Measurements from ENCODE around the gene EED.
"Not testable (repeated sequence)": the region's sequence is repeated elsewhere in the genome, so short reads cannot be mapped to it uniquely, and the experiment has no call there.

Gene EED

GRCh38 chr11:86289508-86290280 is 45.1 kb downstream of the EED start:
- not testable (repeated sequence) for H3K4me1 ChIP-seq (ENCODE audit: control insufficient read depth, insufficient read depth, low read length); H3K4me3 ChIP-seq (ENCODE audit: low read length); H3K27me3 ChIP-seq (ENCODE audit: control insufficient read depth, insufficient read depth, low read length); H3K9ac ChIP-seq (ENCODE audit: low read length); H3K9me3 ChIP-seq (ENCODE audit: control insufficient read depth, low read length); H3K36me3 ChIP-seq (ENCODE audit: control insufficient read depth, insufficient read depth, low read length)

DNA sequence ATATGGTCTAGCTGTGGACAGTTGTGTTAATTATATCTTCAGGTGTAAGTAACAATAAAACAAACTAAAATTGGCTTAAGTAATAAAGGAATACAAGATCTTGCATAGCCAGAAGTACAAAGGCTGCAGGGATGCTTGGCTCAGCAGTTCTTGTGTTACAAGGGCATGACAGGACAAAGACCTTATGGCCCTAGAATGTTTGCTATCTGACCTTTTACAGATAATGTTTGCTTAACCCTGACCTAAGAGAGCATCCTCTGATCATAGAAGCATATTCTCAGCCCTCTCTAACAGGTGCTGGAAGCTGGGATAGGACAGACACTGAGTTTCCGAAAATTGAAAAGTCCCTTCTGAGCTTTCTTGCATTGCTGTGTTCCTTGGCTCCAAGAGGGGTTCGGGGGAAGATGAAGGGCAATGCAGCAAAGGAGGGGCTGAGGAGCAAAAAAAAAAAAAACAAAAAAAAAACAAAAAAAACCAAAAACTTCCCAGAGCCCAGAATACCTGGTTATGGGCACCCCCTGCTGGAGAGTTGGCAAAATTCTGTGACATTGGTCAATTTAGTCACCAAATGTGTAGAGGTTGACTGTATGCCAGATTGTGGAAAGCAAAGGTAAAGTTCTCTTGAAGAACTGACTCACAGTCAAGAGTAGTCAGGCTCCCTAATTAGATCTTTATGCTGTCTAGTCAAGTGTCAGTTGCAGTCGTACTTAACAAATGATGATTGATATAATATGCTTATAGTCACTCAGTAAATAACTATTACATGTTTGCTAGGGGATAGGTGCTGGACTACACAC is 47.1 kb downstream of the EED start:
- Histone ChIP-seq H3K4me3 (ENCODE audit: low read length) (no peak overlapping the region), H3K9me3 (ENCODE audit: control insufficient read depth, low read length) (no peaks in the 10 kb centered on the region), H3K27me3 (ENCODE audit: control insufficient read depth, insufficient read depth, low read length) (no peaks in the 10 kb centered on the region), H3K36me3 (ENCODE audit: control insufficient read depth, insufficient read depth, low read length) (no peaks in the 10 kb centered on the region), H3K9ac (ENCODE audit: low read length) (no peak overlapping the region), H3K4me1 (ENCODE audit: control insufficient read depth, insufficient read depth, low read length) (no peaks in the 10 kb centered on the region)

- no peaks in the 10 kb centered on the region for H3K36me3 ChIP-seq (ENCODE audit: control insufficient read depth, insufficient read depth, low read length)
- H3K27me3 ChIP-seq (ENCODE audit: control insufficient read depth, insufficient read depth, low read length), result no peaks in the 10 kb centered on the region
- no peaks in the 10 kb centered on the region for H3K4me1 ChIP-seq (ENCODE audit: control insufficient read depth, insufficient read depth, low read length)
- no peak overlapping the region for H3K9ac ChIP-seq (ENCODE audit: low read length)
- H3K9me3 ChIP-seq (ENCODE audit: control insufficient read depth, low read length), result no peaks in the 10 kb centered on the region
- no peak overlapping the region for H3K4me3 ChIP-seq (ENCODE audit: low read length)
Measured at GRCh38 chr11:86292912-86293616, 48.5 kb downstream of the EED start.

- Histone ChIP-seq H3K27me3 (ENCODE audit: control insufficient read depth, insufficient read depth, low read length) (no peaks in the 10 kb centered on the region), H3K36me3 (ENCODE audit: control insufficient read depth, insufficient read depth, low read length) (no peaks in the 10 kb centered on the region), H3K4me3 (ENCODE audit: low read length) (no peak overlapping the region), H3K4me1 (ENCODE audit: control insufficient read depth, insufficient read depth, low read length) (no peaks in the 10 kb centered on the region), H3K9ac (ENCODE audit: low read length) (no peak overlapping the region), H3K9me3 (ENCODE audit: control insufficient read depth, low read length) (no peaks in the 10 kb centered on the region)
Measured at GRCh38 chr11:86294026-86294425, 49.5 kb downstream of the EED start.

DNA sequence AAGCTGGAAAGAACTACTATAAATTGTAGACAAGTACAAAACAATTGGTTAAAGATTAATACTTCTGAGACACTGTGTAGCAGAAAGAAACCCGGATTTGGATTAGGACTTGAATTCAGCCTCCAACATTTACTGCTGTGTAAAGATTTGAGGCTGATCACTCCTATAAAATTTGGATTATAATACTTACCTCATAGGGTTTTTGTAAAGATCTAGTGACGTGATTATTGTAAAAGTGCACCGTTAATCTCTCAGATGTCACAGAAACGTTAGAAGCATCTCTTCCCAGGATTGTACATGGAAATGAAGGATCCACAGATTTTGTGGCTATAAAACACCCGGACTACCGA is 57.2 kb downstream of the EED start:
- Histone ChIP-seq H3K4me1 (ENCODE audit: control insufficient read depth, insufficient read depth, low read length) (peaks cover 6% of the 10 kb centered on the region), H3K4me3 (ENCODE audit: low read length) (no peak overlapping the region), H3K9ac (ENCODE audit: low read length) (no peak overlapping the region), H3K9me3 (ENCODE audit: control insufficient read depth, low read length) (no peaks in the 10 kb centered on the region), H3K36me3 (ENCODE audit: control insufficient read depth, insufficient read depth, low read length) (no peaks in the 10 kb centered on the region), H3K27me3 (ENCODE audit: control insufficient read depth, insufficient read depth, low read length) (no peaks in the 10 kb centered on the region)

DNA sequence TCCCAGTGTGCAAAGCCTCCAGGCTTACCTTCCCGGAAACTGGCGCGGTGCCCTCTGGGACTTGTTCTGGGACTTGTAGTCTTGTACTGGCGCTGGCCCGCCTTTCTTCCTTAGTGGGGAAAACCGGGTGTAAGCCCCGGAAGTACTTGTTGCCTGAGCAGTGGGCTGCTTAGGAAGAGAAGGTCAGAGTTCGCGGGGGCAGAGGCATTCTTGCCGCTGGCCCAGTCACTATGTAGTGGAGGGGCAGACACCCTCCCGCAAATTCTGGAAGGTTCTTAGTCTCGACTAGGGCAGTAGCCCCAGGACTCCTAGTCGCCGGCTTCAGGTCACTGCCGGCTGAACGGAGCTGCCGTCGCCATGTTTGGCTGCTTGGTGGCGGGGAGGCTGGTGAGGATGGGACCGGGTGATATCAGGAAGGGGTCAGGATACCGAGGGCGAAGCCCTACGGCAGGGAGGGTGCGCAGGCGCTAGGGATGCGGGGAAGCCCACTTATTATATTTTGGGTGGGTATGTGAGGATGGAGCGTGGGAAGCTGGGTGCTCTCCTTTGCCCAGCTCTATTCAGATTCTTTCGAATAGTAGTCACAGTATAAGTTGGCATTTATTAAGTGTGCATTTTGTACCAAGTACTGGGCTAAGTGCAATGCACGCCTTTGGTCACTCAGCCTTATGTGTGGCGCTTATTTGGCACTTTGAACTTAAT is 57.7 kb downstream of the EED start, which contains the start of gene HIKESHI:
Gene HIKESHI (plus strand): TSS at position 149 of the 702 bp plus-strand sequence. CDS start 209 bp downstream, at position 358.
- H3K9ac ChIP-seq (ENCODE audit: low read length), result peak within 1 kb of the TSS; percentile 97
- H3K27me3 ChIP-seq (ENCODE audit: control insufficient read depth, insufficient read depth, low read length), result no peaks in the 10 kb centered on the region
- peaks cover 6% of the 10 kb centered on the region for H3K4me1 ChIP-seq (ENCODE audit: control insufficient read depth, insufficient read depth, low read length)
- no peaks in the 10 kb centered on the region for H3K36me3 ChIP-seq (ENCODE audit: control insufficient read depth, insufficient read depth, low read length)
- peak within 1 kb of the TSS; percentile 98 for H3K4me3 ChIP-seq (ENCODE audit: low read length)
- no peaks in the 10 kb centered on the region for H3K9me3 ChIP-seq (ENCODE audit: control insufficient read depth, low read length)

GRCh38 chr11:86303257-86303656 is 58.7 kb downstream of the EED start:
- H3K27me3 ChIP-seq (ENCODE audit: control insufficient read depth, insufficient read depth, low read length), result no peaks in the 10 kb centered on the region
- H3K4me3 ChIP-seq (ENCODE audit: low read length), result no peak overlapping the region
- H3K9ac ChIP-seq (ENCODE audit: low read length), result no peak overlapping the region

GRCh38 chr11:86308710-86309109 is 64.2 kb downstream of the EED start:
- not testable (repeated sequence) for H3K4me1 ChIP-seq (ENCODE audit: control insufficient read depth, insufficient read depth, low read length); H3K36me3 ChIP-seq (ENCODE audit: control insufficient read depth, insufficient read depth, low read length); H3K4me3 ChIP-seq (ENCODE audit: low read length); H3K27me3 ChIP-seq (ENCODE audit: control insufficient read depth, insufficient read depth, low read length); H3K9ac ChIP-seq (ENCODE audit: low read length); H3K9me3 ChIP-seq (ENCODE audit: control insufficient read depth, low read length)

More at GRCh38 chr11:86303257-86303656, 58.7 kb downstream of the EED start:
- Histone ChIP-seq H3K4me1 (ENCODE audit: control insufficient read depth, insufficient read depth, low read length) (peaks cover 6% of the 10 kb centered on the region), H3K36me3 (ENCODE audit: control insufficient read depth, insufficient read depth, low read length) (no peaks in the 10 kb centered on the region), H3K9me3 (ENCODE audit: control insufficient read depth, low read length) (no peaks in the 10 kb centered on the region)

DNA sequence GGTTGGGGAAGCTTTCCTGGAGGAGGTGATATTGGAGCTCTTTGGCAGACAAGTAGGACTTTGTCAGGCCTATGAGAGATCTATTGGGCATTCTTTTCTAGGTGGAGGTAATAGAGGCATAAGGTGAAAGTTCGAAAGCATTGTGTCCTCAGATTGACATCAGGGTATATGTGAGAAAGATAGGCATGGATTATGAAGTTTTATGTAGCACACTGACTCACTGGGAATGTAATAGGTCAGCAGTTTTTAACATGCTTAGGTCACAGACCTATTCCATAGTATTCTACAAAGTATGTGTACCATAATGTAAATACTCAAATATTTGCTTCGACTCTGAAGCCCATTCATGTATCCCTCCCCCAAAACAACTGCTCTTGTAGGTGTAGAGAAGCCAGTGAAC is 69.2 kb downstream of the EED start:
- H3K36me3 ChIP-seq (ENCODE audit: control insufficient read depth, insufficient read depth, low read length), result no peaks in the 10 kb centered on the region
- H3K9ac ChIP-seq (ENCODE audit: low read length), result no peak overlapping the region
- no peaks in the 10 kb centered on the region for H3K27me3 ChIP-seq (ENCODE audit: control insufficient read depth, insufficient read depth, low read length)
- no peaks in the 10 kb centered on the region for H3K4me1 ChIP-seq (ENCODE audit: control insufficient read depth, insufficient read depth, low read length)
- no peak overlapping the region for H3K4me3 ChIP-seq (ENCODE audit: low read length)
- H3K9me3 ChIP-seq (ENCODE audit: control insufficient read depth, low read length), result no peaks in the 10 kb centered on the region

- Histone ChIP-seq H3K4me1 (ENCODE audit: control insufficient read depth, insufficient read depth, low read length) (no peaks in the 10 kb centered on the region), H3K4me3 (ENCODE audit: low read length) (no peak overlapping the region)
Measured at GRCh38 chr11:86314636-86315035, 70.1 kb downstream of the EED start.

More at GRCh38 chr11:86314636-86315035, 70.1 kb downstream of the EED start:
- Histone ChIP-seq H3K9me3 (ENCODE audit: control insufficient read depth, low read length) (no peaks in the 10 kb centered on the region), H3K9ac (ENCODE audit: low read length) (no peak overlapping the region), H3K36me3 (ENCODE audit: control insufficient read depth, insufficient read depth, low read length) (no peaks in the 10 kb centered on the region), H3K27me3 (ENCODE audit: control insufficient read depth, insufficient read depth, low read length) (no peaks in the 10 kb centered on the region)
